ENCODE measurements around the gene THAP6.

The THAP6 gene

DNA sequence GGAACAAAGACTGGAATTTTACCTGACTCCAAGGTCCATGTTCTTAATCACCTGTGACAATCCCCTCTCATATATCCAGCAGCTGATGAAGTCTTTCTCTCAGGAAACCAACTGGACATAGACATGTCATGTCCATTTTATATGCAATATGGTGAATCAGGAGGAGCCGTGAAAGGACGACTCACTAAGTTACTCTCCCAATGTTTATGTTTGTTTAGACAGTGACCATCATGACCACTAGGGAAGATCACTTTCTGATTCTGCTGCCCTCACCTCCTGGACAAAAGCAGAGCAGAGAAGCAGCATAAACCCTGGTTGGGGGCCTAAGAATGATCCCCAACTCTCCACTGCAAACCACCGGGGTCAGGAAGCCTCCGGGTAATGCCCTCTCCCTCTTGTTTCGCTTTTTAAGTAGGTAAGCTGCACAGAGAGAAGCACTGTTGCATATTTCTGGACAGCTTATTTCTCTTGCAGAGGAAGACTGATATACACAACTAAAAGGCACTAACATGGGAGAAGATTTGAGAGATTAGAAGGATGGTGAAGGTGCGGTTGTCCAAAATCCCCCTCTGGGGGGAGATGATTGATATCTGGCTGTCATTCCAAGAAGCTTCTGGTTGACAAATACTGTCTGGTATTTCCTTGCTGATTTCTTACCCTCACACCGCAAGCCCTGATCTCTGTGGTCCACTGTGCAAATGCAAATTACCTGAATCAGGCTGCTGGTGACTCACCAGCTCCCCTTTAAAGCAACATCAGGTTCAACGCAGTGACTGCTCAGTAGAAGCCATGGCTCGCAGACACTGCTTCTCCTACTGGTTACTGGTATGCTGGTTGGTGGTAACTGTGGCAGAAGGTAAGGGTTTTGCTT is 41.3 kb downstream of the THAP6 start, which contains the start of gene ODAPH:
ODAPH (plus strand) TSS at position 773 of the 871 bp plus-strand sequence; CDS start at position 790, 17 bp downstream.
- peak; percentile 22 for DNase-seq (ENCODE audit: extremely low read depth, insufficient read length)
- Histone ChIP-seq H3K36me3 (ENCODE audit: control insufficient read depth, insufficient read depth, low read length) (no peaks in the 10 kb centered on the region), H3K4me3 (replicated peaks; ENCODE audit: low read depth, low read length) (peak within 1 kb of the TSS; percentile 21), H3K27me3 (replicated peaks; ENCODE audit: control insufficient read depth, insufficient read depth, low read length) (no peaks in the 10 kb centered on the region)
- TF ChIP-seq, protein P1, sequence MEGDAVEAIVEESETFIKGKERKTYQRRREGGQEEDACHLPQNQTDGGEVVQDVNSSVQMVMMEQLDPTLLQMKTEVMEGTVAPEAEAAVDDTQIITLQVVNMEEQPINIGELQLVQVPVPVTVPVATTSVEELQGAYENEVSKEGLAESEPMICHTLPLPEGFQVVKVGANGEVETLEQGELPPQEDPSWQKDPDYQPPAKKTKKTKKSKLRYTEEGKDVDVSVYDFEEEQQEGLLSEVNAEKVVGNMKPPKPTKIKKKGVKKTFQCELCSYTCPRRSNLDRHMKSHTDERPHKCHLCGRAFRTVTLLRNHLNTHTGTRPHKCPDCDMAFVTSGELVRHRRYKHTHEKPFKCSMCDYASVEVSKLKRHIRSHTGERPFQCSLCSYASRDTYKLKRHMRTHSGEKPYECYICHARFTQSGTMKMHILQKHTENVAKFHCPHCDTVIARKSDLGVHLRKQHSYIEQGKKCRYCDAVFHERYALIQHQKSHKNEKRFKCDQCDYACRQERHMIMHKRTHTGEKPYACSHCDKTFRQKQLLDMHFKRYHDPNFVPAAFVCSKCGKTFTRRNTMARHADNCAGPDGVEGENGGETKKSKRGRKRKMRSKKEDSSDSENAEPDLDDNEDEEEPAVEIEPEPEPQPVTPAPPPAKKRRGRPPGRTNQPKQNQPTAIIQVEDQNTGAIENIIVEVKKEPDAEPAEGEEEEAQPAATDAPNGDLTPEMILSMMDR (IDR thresholded peaks at IDR 0.05; ENCODE audit: insufficient read depth, low read length, poor library complexity, severe bottlenecking) = no peak

DNA sequence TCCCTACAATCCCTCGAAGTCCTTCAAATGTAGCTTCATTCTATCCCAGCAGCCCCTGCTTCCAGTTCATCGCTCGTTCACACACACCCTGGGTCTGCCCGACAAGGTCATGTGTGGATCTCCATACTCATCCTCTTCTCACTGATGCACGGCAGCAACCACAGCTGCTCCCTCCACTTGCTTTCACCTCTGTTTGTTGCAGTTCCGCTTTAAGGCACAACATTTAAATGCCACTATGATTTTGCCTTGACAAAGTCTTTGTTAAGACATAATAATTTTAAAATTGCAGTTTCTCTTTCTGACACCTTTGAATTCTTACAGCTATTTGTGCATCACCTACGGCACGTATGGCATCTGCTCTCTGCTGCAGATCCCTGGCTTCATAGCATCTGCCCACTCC is 43.4 kb downstream of the THAP6 start:
- TF ChIP-seq, protein P1 (IDR thresholded peaks at IDR 0.05; ENCODE audit: insufficient read depth, low read length, poor library complexity, severe bottlenecking) = no peak
- no peak for DNase-seq (ENCODE audit: extremely low read depth, insufficient read length)
- H3K36me3 ChIP-seq (ENCODE audit: control insufficient read depth, insufficient read depth, low read length) = no peaks in the 10 kb centered on the region
- no peak overlapping the region for H3K4me3 ChIP-seq (replicated peaks; ENCODE audit: low read depth, low read length)
- no peaks in the 10 kb centered on the region for H3K27me3 ChIP-seq (replicated peaks; ENCODE audit: control insufficient read depth, insufficient read depth, low read length)

DNA sequence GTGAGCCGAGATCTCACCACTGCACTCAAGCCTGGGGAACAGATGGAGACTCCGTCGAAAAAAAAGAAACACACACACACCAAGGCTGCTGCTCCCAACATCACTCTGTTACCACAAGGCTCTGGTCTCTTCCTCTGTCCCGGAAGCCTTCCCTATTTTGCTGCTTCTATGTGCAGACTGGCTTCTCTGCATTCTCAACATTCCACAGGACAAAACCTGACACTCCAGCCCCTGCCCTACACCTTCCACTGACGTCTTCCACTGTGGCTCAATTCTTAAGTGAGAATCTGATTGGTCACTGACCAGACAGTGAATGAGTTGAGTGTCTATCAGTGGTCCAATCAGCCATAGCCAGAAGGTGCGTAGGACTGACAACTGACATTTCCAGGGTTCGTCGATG is 47.5 kb downstream of the THAP6 start:
- Histone ChIP-seq H3K4me3 (replicated peaks; ENCODE audit: low read depth, low read length) (no peak overlapping the region), H3K36me3 (ENCODE audit: control insufficient read depth, insufficient read depth, low read length) (no peaks in the 10 kb centered on the region), H3K27me3 (replicated peaks; ENCODE audit: control insufficient read depth, insufficient read depth, low read length) (no peaks in the 10 kb centered on the region)
- TF ChIP-seq, protein P1 (IDR thresholded peaks at IDR 0.05; ENCODE audit: insufficient read depth, low read length, poor library complexity, severe bottlenecking) = no peak
- no peak for DNase-seq (ENCODE audit: extremely low read depth, insufficient read length)

DNA sequence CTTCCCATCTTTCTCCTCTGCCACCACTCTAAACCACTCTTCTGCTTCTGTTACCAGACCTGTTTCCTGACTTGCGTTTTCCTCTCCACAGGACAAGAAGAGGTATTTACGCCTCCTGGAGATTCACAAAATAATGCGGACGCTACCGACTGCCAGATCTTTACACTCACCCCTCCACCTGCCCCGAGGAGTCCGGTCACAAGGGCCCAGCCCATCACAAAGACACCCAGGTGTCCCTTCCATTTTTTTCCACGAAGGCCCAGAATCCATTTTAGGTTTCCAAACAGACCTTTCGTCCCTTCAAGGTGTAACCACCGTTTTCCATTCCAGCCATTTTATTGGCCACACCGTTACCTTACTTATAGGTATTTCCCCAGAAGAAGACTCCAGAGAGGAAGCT is 49.8 kb downstream of the THAP6 start:
- H3K36me3 ChIP-seq (ENCODE audit: control insufficient read depth, insufficient read depth, low read length) = no peaks in the 10 kb centered on the region
- DNase-seq (ENCODE audit: extremely low read depth, insufficient read length) = no peak
- TF ChIP-seq, protein P1 (IDR thresholded peaks at IDR 0.05; ENCODE audit: insufficient read depth, low read length, poor library complexity, severe bottlenecking) = no peak

DNA sequence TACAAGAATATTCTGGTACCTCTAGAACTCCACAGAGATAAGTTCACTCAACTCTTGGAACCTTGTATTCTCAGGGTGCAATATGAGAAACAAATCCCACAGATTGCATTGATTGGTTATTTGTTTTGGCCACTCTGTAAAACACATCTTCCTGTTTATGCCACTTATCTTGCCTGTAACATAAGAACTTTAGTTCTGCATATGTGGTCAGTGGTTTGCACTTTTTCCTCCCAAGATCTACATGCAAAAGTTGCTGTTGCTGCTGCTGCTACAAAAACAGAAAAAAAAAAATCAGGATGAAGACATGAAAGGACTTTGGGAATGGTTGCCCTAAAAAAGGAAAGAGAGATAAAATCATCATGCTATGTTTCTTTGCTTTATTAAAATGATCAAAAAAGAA is 51.2 kb downstream of the THAP6 start:
- Histone ChIP-seq H3K27me3 (replicated peaks; ENCODE audit: control insufficient read depth, insufficient read depth, low read length) (no peaks in the 10 kb centered on the region), H3K4me3 (replicated peaks; ENCODE audit: low read depth, low read length) (no peak overlapping the region), H3K36me3 (ENCODE audit: control insufficient read depth, insufficient read depth, low read length) (no peaks in the 10 kb centered on the region)
- TF ChIP-seq, protein P1 (IDR thresholded peaks at IDR 0.05; ENCODE audit: insufficient read depth, low read length, poor library complexity, severe bottlenecking) = no peak
- DNase-seq (ENCODE audit: extremely low read depth, insufficient read length) = no peak

More for the DNA sequence above, 49.8 kb downstream of the THAP6 start:
- no peak overlapping the region for H3K4me3 ChIP-seq (replicated peaks; ENCODE audit: low read depth, low read length)
- no peaks in the 10 kb centered on the region for H3K27me3 ChIP-seq (replicated peaks; ENCODE audit: control insufficient read depth, insufficient read depth, low read length)

All from GM06990 (cell line).